ENCODE results near the gene CLEC7A.

Gene CLEC7A

GRCh38 chr12:10130042-10130441, at the start of gene CLEC7A:
TSS of gene CLEC7A (minus strand) at chr12:10130199. CDS start at chr12:10130082, 117 bp downstream.
- DNase-seq = peak; percentile 56

- no peak for DNase-seq
These were observed 49.8 kb upstream of the CLEC7A start for GRCh38 chr12:10179776-10180181.

- DNase-seq = no peak
These were observed 48.8 kb upstream of the CLEC7A start, which contains the start of gene TMEM52B for GRCh38 chr12:10178821-10179220. TSS of gene TMEM52B (plus strand) at chr12:10179032. CDS start at chr12:10179575, 543 bp downstream.

GRCh38 chr12:10175846-10176636, 46.0 kb upstream of the CLEC7A start:
- no peak for DNase-seq

GRCh38 chr12:10174986-10175614, 45.1 kb upstream of the CLEC7A start:
- no peak for DNase-seq

GRCh38 chr12:10171973-10172728, 42.2 kb upstream of the CLEC7A start, which contains the start of gene OLR1:
TSS of gene OLR1 (minus strand) at chr12:10172132. CDS start at chr12:10172077, 55 bp downstream.
- no peak for DNase-seq

GRCh38 chr12:10170216-10170615, 40.2 kb upstream of the CLEC7A start:
- no peak for DNase-seq

GRCh38 chr12:10169104-10169503, 39.1 kb upstream of the CLEC7A start:
- DNase-seq = no peak

- no peak for DNase-seq
These were observed 37.6 kb upstream of the CLEC7A start for GRCh38 chr12:10167599-10167998.

- no peak for DNase-seq
These were observed 35.4 kb upstream of the CLEC7A start for GRCh38 chr12:10165421-10165820.

- no peak for DNase-seq
These were observed 33.1 kb upstream of the CLEC7A start for GRCh38 chr12:10163084-10163483.

- DNase-seq = no peak
These were observed 30.8 kb upstream of the CLEC7A start for GRCh38 chr12:10160617-10161385.

- DNase-seq = no peak
These were observed 29.3 kb upstream of the CLEC7A start for GRCh38 chr12:10159280-10159679.

- DNase-seq = no peak
These were observed 28.4 kb upstream of the CLEC7A start for GRCh38 chr12:10158406-10158805.

- DNase-seq = no peak
These were observed 26.0 kb upstream of the CLEC7A start for GRCh38 chr12:10155966-10156365.

GRCh38 chr12:10154145-10154496, 24.1 kb upstream of the CLEC7A start:
- no peak for DNase-seq

GRCh38 chr12:10153271-10154144, 23.5 kb upstream of the CLEC7A start:
- peak; percentile 56 for DNase-seq

GRCh38 chr12:10151621-10152020, 21.6 kb upstream of the CLEC7A start:
- DNase-seq = no peak

GRCh38 chr12:10147714-10148403, 17.9 kb upstream of the CLEC7A start:
- DNase-seq = peak; percentile 42

- DNase-seq = no peak
These were observed 13.1 kb upstream of the CLEC7A start for GRCh38 chr12:10142976-10143589.

GRCh38 chr12:10140001-10140400, 10.0 kb upstream of the CLEC7A start:
- peak; percentile 48 for DNase-seq

Data from activated CD4-positive, alpha-beta T cell treated with anti-CD3 and anti-CD28 coated beads, Interleukin-2, amount 50 U/mL, for 16 hours (primary cell).